HG03039 (cell line): ENCODE measurements around the gene HOOK1.
"Not testable (repeated sequence)": the region's sequence is repeated elsewhere in the genome, so short reads cannot be mapped to it uniquely, and the experiment has no call there.

Experiments used
- ATAC-seq: cut with Tn5 transposase; IDR thresholded peaks from one replicate; pipeline ENCODE4 v1.9.1; 2021; ENCODE audit warnings: mild to moderate bottlenecking, moderate library complexity; ENCODE audit not compliant: unreplicated experiment

HOOK1 gene

GRCh38 chr1:59819566-59820438, 5.1 kb downstream of the HOOK1 start:
- no peak for ATAC-seq

GRCh38 chr1:59827055-59827643, 12.4 kb downstream of the HOOK1 start:
- ATAC-seq: no peak

GRCh38 chr1:59828160-59828559, 13.4 kb downstream of the HOOK1 start:
- ATAC-seq: no peak

- no peak for ATAC-seq
Measured at GRCh38 chr1:59831529-59831928, 16.8 kb downstream of the HOOK1 start.

- no peak for ATAC-seq
Measured at GRCh38 chr1:59833022-59833421, 18.3 kb downstream of the HOOK1 start.

GRCh38 chr1:59833991-59834390, 19.2 kb downstream of the HOOK1 start:
- no peak for ATAC-seq

GRCh38 chr1:59837857-59838256, 23.1 kb downstream of the HOOK1 start:
- not testable (repeated sequence) for ATAC-seq

GRCh38 chr1:59845091-59845490, 30.3 kb downstream of the HOOK1 start:
- ATAC-seq: no peak

GRCh38 chr1:59846209-59846894, 31.6 kb downstream of the HOOK1 start:
- ATAC-seq: no peak

- no peak for ATAC-seq
Measured at GRCh38 chr1:59846895-59847282, 32.1 kb downstream of the HOOK1 start.

GRCh38 chr1:59852117-59852516, 37.4 kb downstream of the HOOK1 start:
- ATAC-seq: no peak

GRCh38 chr1:59855297-59855696, 40.5 kb downstream of the HOOK1 start:
- not testable (repeated sequence) for ATAC-seq

- no peak for ATAC-seq
Measured at GRCh38 chr1:59856725-59857338, 42.1 kb downstream of the HOOK1 start.

GRCh38 chr1:59857679-59858354, 43.1 kb downstream of the HOOK1 start:
- no peak for ATAC-seq

GRCh38 chr1:59866462-59866861, 51.7 kb downstream of the HOOK1 start:
- no peak for ATAC-seq

GRCh38 chr1:59871746-59872145, 57.0 kb downstream of the HOOK1 start:
- ATAC-seq: no peak

- ATAC-seq: no peak
Measured at GRCh38 chr1:59877108-59877682, 62.4 kb downstream of the HOOK1 start.

- no peak for ATAC-seq
Measured at GRCh38 chr1:59878370-59878769, 63.6 kb downstream of the HOOK1 start.

GRCh38 chr1:59879574-59879973, 64.8 kb downstream of the HOOK1 start:
- no peak for ATAC-seq

GRCh38 chr1:59879996-59880505, 65.3 kb downstream of the HOOK1 start:
- ATAC-seq: no peak
